CD4-positive, alpha-beta T cell treated with Interleukin-4 for 1 hour (primary cell): ENCODE data around the gene SEMA7A.
A peak's percentile ranks its signal among the peaks of the same experiment; 100 is the strongest.
"Not testable (repeated sequence)": the region's sequence is repeated elsewhere in the genome, so short reads cannot be mapped to it uniquely, and the experiment has no call there.

ENCODE experiments used
- DNase-seq, 2 donors: peaks; one replicate each; pipeline ENCODE4 v3.0.0-alpha.2; 2020 to 2022

SEMA7A gene

DNA sequence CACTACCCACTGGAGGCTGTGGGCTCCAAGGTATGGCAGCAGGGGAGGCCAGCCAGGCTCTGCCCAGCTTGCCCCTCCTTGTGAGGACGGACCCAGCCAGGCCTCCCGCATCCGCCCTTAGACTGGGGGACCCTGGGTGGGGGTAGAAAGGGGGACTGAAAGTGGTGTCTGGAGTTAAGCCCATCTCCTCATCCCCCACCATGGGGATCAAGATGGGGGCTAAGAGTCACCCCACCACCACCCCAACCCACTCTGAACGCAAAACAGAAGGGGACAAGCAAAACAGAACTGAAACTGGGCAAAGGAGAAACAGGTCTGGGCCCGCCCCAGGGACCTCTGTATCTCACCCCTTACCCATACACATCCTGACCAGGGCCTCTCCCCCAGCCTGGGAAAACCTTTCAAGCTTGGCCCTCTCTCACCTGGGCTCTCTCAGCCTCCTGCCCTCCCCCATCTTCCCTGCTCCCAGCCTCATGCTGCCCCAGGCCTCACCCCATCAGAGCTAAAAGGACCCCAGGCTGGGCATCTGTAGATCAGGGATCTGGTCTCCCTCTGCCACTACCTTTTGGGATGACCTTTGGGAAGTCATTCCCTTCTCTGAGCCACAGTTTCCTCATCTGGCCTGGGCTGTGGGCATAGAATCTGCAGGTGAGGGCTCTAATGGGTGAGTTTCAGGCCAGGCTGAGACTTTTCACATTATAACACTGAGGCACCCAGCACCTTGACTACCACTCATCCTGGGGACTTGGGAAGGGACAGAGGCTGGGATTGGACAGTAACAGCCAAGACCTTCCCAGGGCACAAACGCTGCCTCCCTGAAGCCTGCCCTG lies 36.3 kb downstream of the SEMA7A start:
- DNase-seq = peak in 1 of 2 donors; percentile 68

DNA sequence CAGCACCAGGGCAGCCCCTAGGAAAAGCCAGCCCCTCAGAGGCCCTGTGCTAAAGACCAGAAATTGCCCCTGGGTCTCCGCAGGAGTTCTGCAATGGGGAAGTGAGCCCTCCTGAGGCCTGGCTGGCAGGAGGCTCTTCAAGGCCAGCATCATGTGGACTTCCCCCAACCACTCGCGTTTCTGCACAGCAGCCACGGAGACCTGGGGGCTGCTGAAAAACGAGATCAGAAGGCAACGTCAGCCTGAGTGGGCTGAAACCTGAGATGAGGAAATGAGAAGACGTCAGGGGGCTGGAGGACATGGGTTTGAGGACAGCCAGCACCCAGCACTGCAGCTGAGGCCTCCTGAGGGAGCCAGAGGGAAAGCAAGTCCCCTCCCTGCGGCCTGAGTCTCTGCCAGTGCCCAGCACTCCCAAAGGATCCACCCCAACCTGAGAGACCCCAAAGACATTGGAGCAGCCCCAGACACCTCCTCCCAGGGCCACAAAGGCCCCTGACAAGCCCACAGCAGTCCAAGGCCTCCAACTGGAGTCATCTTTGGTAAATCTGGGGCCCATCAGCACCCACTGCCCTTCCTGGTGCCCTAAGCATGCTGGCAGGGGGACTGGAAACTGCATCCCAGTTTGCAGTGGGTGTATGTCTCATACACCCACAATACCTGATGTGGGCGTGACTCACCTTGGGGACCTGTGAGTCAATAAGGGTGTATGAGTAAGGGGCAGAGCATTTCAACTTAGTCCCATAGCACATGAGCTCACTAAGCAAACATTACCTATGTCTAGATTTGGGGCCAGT lies 37.1 kb downstream of the SEMA7A start:
- DNase-seq = peak in 1 of 2 donors; percentile 83

DNA sequence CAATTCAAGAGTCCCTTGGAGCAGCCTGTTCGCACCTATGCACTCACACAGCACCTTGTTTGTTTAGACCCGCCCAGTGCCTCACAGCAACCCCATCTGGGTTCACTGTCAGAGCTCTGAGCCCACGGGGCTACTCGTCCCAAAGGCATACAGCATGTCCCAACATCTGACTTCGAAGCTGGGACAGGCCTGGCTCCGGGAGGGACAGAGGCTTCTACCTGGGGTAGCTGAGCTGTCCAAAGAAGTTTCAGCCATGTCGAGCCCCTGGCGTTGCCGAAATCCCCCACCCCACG lies 37.7 kb downstream of the SEMA7A start:
- DNase-seq = no peak

DNA sequence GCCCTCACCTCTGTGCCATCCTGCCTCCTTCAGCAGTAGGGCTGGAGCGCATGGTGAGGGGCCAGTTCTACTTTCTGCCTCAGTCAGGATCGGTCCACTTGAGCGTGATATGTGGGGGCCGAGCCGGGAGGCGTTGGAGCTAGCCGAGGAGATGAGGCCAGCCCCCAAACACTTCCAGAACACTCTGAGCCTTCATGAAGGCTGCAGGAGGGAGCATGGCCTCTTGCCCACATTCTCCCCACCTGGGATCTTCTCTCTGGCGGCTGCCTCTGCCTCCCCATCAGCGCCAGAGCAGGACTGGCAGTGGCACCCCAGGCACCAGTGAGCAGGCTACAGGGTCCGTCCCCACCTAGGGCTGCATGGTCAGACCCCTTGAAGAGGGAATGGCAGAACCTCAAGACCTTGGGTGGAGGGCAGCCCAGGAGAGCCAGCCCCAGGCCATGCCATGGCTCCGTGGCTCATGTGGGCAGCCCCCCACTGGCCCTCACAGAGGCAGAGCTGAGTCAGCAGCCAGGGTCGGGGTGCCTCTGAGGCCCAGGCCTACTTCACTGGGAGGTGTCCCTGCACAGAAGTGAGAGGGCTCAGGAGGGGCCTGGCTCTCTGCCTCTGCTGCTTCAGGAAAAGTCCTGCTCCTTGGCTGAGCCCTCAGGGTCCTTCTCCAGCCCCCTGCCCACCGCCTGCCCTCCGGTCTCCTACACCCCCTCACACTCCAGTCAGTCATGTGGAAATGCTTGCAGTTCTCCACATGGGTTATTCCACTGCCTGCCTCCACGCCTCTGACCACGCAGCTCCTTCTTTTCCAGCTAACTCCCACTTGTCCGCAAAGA lies 38.2 kb downstream of the SEMA7A start:
- DNase-seq = no peak

DNA sequence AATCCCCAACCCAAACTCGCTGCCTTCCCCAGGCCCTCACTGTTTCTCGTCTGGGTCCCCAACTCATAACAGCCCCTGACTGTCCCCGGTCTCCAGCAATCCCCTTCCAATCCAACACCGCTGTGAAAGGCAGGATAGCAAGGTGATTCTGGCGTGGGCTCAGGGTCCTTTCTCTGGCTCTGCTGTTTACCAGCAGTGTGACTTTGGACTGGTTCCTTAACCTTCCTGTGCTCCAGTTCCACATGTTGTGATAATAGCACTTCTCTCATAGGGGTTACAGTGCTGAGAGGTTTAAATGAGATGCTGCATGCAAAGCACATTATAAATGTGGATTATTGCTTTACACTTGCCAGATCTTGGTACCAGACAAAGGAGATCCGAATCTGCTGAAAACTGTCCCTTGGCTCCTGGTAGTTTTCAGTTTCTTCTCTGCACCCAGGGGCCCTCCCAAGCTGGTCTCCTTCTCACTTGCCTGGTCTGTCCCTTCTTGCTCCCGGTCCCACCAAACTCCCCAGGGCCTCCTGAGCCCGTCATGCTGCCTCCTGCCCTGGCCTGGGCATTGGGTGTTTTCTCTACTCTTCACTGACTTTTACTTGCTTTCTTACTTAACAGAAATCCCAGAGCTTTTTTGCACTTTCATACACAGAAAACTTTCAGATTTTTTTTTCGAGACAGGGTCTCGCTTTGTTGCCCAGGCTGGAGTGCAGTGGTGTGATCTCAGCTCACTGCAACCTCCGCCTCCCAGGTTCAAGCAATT lies 39.5 kb downstream of the SEMA7A start:
- no peak for DNase-seq

DNA sequence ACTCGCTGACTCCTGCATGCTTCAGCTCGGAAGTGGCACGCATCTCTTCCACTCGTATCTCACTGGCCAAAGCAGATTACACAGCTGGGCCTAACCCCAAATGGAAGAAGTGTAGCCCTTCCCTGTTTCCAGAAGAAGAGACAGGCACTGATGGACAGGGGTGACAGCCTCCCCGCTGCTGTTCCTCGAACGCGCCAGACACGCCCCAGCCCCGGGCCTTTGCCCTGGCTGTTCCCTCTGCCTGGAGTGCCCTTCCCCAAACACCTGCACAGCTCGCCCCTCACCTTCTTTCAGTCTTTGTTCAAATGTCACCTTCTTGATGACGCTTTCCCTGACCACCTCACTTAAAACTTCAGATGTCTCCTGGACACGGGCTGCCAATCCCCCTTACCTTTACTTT lies 40.3 kb downstream of the SEMA7A start:
- no peak for DNase-seq

DNA sequence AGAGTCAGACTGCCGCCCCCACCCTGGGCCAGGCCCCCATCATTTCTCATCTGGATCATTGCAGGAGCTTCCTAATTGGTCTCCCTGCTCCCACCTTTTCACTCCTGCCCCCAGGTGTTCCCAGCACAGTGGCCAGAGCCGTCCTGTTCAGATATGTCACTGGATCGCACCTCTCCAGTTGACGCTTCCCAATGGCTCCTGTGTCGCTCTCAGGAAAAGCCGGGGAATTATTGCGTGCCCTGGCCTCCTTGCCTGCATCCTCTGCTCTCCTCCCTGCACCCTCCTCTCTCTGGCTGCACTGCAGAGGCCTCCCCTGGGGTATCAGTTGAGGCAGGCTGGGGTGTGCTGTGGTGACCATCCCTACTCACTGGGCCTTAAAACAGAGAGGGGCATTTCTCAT lies 40.9 kb downstream of the SEMA7A start:
- DNase-seq = no peak

DNA sequence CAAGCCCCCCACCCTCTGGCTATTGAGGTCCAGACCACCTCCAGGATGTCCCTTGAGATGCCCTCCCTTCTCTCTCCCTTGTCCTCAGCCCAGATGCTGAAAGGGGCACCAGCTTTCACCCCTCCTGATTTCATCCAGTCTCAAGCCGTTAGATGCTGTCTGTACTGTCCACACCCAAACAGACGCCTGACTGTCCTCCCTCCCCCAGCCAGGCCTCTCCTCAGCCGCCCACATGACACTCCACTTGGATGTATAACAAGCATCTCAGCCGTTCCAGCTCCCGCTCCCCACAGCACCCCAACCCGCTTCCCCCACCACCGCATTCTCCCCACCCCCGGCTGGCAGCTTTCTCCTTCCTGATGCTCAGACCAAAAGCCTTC lies 41.3 kb downstream of the SEMA7A start:
- no peak for DNase-seq

DNA sequence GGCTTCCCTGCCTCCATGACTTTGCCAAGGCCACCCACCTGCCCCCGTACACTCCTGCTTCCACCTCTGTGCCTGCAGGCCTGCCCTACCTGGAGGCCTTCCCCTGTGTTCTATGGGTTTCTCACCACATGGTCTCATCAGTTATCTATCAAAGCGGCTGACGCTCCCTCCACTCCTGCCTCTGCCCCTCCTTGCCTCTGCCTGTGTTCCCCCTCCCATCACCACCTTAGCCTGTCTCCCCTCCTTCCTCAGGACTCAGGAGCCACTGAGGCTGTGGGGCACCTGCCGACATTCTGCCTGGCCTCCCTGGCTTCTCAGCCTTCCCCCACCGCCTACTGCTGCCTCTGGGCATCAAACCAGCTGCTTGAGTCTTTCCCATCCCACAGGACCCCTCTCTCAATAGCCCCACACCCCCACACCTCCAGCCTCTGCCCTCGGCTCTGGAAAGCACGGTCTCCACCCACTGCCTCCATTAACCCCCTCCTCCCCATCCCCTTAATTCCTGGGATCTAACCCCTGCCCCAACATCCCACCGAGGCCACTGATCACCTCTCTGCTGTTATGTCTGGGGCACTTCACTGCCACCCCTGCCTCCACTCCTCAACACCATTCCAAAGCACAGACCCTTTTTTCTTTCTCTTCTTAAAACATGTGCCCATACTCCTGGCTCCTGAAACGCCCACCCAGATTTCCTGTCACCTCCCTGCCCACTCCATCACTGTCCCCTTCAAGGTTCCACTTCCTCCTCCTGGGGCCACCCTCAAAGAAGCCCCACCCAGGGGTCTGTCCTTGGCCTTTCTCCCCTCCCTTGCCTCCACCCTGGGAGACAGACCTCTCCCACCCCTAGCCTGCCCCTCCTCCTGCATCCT lies 41.9 kb downstream of the SEMA7A start:
- no peak for DNase-seq

DNA sequence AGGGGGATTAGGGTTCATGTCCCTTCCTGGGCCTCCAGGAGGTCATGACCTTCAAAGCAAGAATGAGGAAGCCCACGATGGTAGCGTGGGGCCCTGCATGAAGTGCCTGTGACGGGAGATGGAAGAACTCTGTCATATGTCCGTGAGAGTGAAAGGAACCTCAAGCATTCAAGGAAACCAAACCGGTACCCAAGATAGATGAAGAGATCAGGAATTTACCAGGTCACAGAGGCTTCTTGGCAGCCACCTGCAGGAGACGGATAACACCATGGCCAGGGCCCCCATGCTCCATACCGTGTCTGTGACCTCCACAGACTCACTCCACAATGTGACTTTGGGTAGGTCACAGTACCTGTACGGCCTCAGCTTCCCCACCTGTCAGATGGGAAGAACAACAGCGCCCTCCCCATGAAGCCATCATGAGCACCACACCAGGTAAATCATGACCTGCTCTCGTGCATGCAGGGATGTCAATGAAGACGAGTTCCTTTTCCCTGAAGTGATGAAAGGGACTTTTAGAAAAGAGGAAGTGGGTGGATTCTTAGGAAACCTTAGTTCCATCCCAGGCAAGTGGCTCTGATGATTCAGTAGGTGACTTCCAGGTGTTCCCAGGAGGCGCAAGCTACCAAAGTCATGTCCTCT lies 43.0 kb downstream of the SEMA7A start:
- DNase-seq = peak in 1 of 2 donors; percentile 36

DNA sequence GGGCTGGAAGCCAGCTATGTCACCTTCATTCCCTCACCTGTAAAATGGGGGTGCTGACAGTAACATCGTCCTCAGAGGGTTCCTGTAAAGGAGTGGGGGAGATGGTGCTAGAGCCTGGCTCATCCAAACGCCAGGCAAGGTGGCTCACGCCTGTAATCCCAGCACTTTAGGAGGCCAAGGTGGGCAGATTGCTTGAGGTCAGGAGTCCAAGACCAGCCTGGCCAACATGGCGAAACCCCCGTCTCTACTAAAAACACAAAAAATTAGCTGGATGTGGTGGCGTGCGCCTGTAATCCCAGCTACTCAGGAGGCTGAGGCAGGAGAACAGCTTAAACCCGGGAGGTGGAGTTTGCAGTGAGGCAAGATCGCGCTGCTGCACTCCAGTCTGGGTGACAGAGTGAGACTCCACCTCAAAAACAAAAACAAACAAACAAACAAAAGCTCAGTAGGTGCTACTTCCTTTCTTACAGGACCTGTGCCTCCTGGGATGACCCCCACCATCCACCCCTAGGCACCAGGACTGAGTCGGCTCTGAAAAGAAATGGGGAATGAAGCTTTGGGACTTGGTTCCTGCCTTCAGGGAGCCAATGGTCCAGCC lies 43.6 kb downstream of the SEMA7A start:
- not testable (repeated sequence) for DNase-seq

DNA sequence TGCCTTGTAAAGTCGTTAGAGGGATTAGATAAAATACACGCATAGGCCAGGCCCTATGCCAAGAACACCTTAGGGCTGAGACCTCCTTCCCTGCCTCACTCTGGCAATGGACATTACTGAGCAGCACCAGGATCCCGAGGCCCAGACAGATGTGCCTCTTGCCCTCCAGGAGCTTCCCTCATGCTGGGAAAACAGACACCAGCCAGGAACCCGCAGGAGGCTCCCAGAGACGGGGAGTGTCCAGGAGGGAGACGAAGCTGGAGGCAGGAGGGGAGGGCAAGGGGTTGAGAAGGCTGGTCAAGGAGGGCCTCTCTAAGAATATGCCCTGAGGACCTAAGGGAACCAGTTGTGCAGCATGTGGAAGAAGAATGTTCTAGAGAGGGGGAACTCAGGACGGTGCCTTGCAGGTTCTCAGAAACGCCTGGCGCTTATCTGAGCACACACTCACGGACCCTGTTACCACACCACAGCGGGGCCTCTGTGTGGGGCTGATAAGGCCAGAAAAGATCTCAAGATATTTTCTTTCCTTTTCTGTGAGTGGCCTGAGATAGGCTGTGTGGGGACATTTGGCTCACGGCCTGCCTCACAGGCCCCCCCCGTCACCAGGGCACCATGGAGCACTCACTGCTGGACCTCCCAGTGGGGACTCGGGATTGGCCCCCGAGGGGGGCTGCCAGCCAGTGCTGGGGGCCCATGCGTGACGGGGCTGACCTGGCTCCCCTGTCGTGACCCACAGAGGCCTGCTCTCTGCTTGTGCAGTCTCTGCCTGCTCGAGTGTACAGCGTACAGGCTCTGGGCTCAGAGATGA lies 44.3 kb downstream of the SEMA7A start:
- DNase-seq = no peak

DNA sequence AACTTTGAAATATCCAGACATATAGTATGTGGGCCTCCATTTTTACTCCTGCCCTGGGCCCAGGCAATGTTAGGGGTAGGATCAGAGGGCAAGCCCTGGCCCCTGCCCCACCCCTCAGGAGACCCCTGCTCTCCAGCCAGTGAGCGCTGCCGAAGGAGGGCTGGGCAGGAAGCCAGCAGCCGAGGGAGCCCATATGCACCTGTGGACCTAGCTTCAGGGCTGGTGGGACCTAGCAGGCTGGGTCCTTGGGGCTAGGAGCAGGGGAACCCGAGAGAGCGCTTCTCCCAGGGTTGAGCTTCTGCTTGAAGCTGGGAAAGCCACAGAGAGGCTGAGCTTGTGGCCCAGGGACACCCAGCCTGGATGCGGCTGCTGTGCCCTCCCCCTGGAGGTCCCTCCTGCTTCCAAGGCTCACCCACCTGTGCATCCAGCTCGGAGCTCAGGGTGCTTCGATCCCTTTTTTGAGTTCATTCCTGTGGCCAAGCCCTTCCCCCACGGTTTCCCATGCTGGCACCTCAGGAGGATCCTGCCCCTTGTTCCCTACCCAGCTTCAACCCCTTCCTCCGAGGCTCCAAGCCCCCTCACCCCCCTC lies 45.3 kb downstream of the SEMA7A start:
- no peak for DNase-seq

DNA sequence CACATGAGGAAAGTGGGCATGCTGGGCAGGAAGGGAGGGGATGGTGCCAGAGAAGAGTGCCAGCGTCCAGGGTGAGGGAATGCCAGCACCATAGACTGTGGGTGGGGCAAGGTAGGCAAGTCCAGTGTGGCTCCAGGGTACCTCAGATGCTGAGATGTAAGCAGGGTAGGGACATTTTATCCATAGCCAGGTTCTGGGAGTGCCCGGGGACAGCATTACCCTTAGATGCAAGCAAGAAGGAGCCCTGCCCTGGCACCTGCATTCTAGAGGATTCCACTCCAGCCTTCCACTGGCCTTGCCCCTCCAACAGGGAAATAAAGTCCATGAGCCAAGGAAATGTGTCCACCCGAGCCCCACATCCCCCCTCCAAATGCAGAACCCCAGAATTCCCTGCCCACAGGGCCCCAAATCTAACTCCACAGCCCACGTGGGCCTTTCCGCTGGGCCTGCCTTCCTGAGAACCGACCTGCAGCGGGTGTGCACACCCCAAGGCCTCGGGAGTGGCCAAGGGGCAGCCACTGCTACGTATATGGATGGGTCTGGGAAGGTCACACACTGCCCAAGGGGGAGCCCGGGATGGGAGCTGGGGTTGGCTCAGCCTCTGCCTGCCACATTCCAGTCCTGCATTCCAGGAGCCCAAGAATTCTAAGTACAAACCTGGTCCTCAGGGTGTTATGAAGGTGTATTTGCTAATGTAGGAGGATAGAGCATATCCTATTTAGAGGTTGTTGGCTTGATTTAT lies 46.0 kb downstream of the SEMA7A start:
- DNase-seq = no peak

DNA sequence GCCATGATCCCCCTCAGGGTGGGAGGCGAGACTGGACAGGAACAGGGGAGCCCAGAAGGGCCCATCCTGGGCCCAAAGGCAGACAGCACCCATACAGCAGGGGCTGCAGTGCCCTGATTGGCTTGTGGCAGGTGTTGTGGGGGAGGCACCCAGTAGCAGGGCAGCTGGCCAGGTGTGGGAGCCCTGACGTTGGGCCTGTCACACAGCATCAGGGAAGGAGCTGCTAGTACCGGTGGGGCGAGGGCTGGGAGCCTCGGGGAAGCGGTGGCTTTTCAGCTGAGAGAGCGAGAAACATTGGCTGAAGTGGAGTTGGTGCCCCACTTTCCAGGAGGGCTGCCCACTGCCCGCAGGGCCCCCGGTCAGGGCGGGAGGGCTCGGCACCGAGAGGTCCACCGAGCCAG lies 46.6 kb downstream of the SEMA7A start:
- DNase-seq = no peak

DNA sequence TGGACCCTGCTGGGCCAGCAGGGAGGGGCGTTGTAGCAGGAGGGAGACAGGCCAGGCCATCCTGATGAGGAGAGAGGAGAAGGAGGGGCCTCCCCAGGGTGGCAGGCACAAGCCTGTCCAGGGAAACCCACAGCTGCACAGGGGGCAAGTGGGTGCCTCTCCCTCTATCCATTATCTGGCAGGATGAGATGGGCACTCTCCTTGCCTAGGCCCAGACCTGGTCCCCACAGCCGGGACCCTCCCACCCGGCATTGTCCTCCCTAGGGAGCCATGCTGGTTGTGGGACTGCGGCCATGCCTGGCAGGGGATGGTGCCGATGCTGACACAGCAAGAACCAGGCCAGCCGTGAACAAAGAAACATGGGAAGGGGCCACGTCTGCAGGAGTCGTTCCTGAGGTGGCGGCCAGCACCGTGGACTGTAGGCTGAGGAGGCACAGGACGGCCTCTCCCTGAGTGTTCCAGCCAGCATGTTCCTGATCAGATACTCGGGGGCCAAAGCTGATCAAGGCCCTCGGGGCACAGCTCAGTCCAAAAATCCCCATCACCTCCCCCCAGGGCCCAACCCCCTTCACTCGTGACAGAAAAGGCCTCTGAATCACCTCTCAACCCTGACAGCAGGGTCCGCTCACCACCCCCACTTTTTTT lies 47.1 kb downstream of the SEMA7A start:
- no peak for DNase-seq

DNA sequence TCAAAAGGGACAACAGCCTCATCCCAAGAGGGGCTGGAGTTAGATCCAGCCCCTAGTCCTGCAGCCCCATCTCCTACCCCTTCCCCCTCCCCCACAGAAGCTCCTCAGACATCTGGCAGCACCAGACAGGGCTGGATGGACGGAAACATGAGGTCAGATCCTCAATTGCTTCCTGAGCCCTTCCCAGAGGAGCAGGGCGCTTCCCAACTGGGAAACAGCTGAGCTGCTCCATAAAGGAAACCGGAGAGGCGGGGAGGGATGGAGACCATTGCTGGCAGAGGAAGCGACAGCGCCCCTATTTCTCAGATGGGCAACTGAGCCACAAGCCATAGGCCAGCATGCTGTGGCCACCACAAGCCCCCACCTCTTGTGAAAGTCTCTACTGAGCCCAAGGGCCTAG lies 48.0 kb downstream of the SEMA7A start:
- no peak for DNase-seq
